Stimulated activated CD4-positive, alpha-beta T cell treated with anti-CD3 and anti-CD28 coated beads, Interleukin-2, amount 100 ng/mL, for 24 hours (primary cell): ENCODE data around the gene ZNF799.
A peak's percentile ranks its signal among the peaks of the same experiment; 100 is the strongest.
"Not testable (repeated sequence)": the region's sequence is repeated elsewhere in the genome, so short reads cannot be mapped to it uniquely, and the experiment has no call there.

Experiments
- DNase-seq, 2 donors: peaks; one replicate each; pipeline ENCODE4 v3.0.0-alpha.2; 2020

The ZNF799 gene

GRCh38 chr19:12400633-12401502 is at the start of gene ZNF799:
Gene ZNF799 (minus strand): TSS chr19:12401271. CDS start chr19:12401070, 201 bp downstream.
- peak; percentile 87 to 93 for DNase-seq

GRCh38 chr19:12450844-12451243 is 49.8 kb upstream of the ZNF799 start:
- DNase-seq, result no peak

- no peak for DNase-seq
Observed at GRCh38 chr19:12448808-12449207, 47.7 kb upstream of the ZNF799 start.

- peak; percentile 99 for DNase-seq
Observed at GRCh38 chr19:12440541-12441316, 39.7 kb upstream of the ZNF799 start, which contains the start of gene ZNF443. Gene ZNF443 (minus strand): TSS chr19:12441021. CDS start chr19:12440914, 107 bp downstream.

- peak; percentile 59 to 63 for DNase-seq
Observed at GRCh38 chr19:12439686-12440540, 38.8 kb upstream of the ZNF799 start.

- not testable (repeated sequence) for DNase-seq
Observed at GRCh38 chr19:12430726-12431299, 29.7 kb upstream of the ZNF799 start.

- no peak for DNase-seq
Observed at GRCh38 chr19:12425888-12426274, 24.8 kb upstream of the ZNF799 start.

- DNase-seq, result no peak
Observed at GRCh38 chr19:12425236-12425887, 24.3 kb upstream of the ZNF799 start.

GRCh38 chr19:12417273-12417672 is 16.2 kb upstream of the ZNF799 start:
- DNase-seq, result not testable (repeated sequence)

- DNase-seq, result no peak
Observed at GRCh38 chr19:12411893-12412292, 10.8 kb upstream of the ZNF799 start.

GRCh38 chr19:12399901-12400632 is 1.0 kb downstream of the ZNF799 start:
- DNase-seq, result peak; percentile 29 to 43

GRCh38 chr19:12391148-12391547 is 9.9 kb downstream of the ZNF799 start:
- not testable (repeated sequence) for DNase-seq

GRCh38 chr19:12386365-12386764 is 14.7 kb downstream of the ZNF799 start:
- not testable (repeated sequence) for DNase-seq

- DNase-seq, result no peak
Observed at GRCh38 chr19:12380444-12380737, 20.7 kb downstream of the ZNF799 start.

- DNase-seq, result no peak
Observed at GRCh38 chr19:12379732-12380443, 21.2 kb downstream of the ZNF799 start.

GRCh38 chr19:12374026-12374425 is 27.0 kb downstream of the ZNF799 start:
- no peak for DNase-seq

- peak; percentile 87 to 89 for DNase-seq
Observed at GRCh38 chr19:12365236-12366162, 35.6 kb downstream of the ZNF799 start, which contains the start of gene ZNF442. Gene ZNF442 (minus strand): TSS chr19:12365683. CDS start chr19:12363631, 2,052 bp downstream.

- peak; percentile 12 to 18 for DNase-seq
Observed at GRCh38 chr19:12364391-12365235, 36.5 kb downstream of the ZNF799 start.
